Testis (tissue), 3 donors: ENCODE data around the gene PLA2G15. TPM values are rescaled to one million over a fixed set of nuclear protein-coding genes. Genes with fewer than 3 reads are reported as not detected.

Experiments used
- DNase-seq: peaks from one replicate; pipeline ENCODE4 v3.0.0-alpha.2; 2019
- H3K27ac ChIP-seq, 2 donors: fragments of 200-600 bp; sonication (generic); one replicate each; pipeline ENCODE4 v1.5.1; 2019
- H3K27me3 ChIP-seq: fragments of 200-600 bp; sonication (generic); one replicate; pipeline ENCODE4 v1.5.1; 2019
- H3K36me3 ChIP-seq: fragments of 200-600 bp; sonication (generic); one replicate; pipeline ENCODE4 v1.5.1; 2017; ENCODE audit warnings: low read depth; ENCODE audit errors: missing control alignments
- H3K4me1 ChIP-seq: fragments of 200-600 bp; sonication (generic); one replicate; pipeline ENCODE4 v1.5.1; 2019
- H3K4me3 ChIP-seq, 2 donors: fragments of 200-600 bp; sonication (generic); one replicate each; pipeline ENCODE4 v1.5.1; 2017 to 2019
- H3K9me3 ChIP-seq: fragments of 200-600 bp; sonication (generic); one replicate; pipeline ENCODE4 v1.5.1; 2017
- POLR2A ChIP-seq: fragments of 450-650 bp; IDR thresholded peaks from one replicate; pipeline ENCODE4 v1.6.1; 2017; ENCODE audit warnings: antibody characterized with exemption, mild to moderate bottlenecking, moderate library complexity
- WGBS, 2 donors: methylation state at CpG; one replicate each; pipeline ENCODE4 v1.1.5; 2018; 5-methylcytosine and 5-hydroxymethylcytosine counted together
- intact Hi-C: fragments of 100-400 bp; cut with DNase I; formaldehyde crosslinking; loops from one replicate; pipeline ENCODE4 v1.15.1; 2023; ENCODE audit warnings: low total_unique reads
- polyA plus RNA-seq: library from polyadenylated mRNA; stranded (reverse); fragments of 350-450 nt; fragmentation: Illumina TruSeq; extraction: RNeasy Lipid Tissue Mini Kit (QIAGEN cat#74804); gene quantifications from one replicate; pipeline ENCODE4 v1.2.3, GENCODE V29; 2014; ENCODE audit warnings: low read depth, low replicate concordance; ENCODE audit not compliant: insufficient read depth
- total RNA-seq, 2 donors: library from RNA; depleted of rRNA; stranded (reverse); fragments of >200 nt; gene quantifications; one replicate each; pipeline ENCODE4 v1.2.3, GENCODE V29; 2016
- TF ChIP-seq, protein P1 (sequence below), 3 experiments: fragments of 450-650 bp in 2 of 3; fragments of 200-600 bp in 1 of 3; sonication (generic) in 1 of 3; IDR thresholded peaks; one replicate each; pipeline ENCODE4 v1.5.1; 2016 to 2019; ENCODE audit warnings: antibody characterized with exemption in 3 of 3, mild to moderate bottlenecking in 2 of 3, moderate library complexity in 1 of 3

Gene PLA2G15
- total and polyA plus RNA-seq, 3 donors from 2014 or later: 27.3 to 44.7 (median 37.2) TPM

DNA sequence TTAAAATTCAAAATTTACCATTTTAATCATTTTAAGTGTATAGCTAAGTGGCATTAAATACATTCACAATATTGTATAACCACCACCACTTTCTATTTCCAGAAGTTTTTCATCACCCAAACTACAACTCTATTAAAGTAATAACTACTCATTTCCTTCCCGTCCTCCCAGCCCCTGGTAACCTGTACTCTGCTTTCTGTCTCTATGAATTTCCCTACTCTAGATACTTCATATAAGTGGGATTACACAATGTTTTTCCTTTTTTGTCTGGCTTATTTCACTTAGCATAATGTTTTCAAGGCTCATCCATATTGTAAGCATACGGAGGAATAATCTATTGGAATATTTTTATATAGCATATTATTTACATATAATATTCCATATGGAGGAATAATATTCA, 38.9 kb upstream of the PLA2G15 start:
- intact Hi-C loops: no loop called here

DNA sequence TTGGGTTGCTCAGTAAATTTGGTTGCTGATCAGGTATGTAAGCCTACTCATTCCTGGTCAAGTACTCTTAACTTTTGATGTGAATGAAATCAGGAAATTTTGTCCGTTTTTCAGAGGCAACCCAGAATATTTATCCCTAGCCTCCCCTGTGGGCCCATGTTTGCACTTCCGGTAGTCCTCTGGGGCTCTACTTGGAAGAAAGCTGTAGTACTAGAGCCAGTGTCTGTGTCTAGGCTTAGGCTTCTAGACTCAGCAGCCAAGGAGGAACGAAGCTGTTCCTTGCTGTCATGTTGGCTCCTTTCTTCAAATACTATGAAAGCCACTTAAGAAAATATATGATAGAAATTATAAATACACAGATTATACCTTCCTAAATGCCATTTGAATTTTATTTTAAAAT, 30.4 kb upstream of the PLA2G15 start:
- Histone ChIP-seq H3K4me3 (no peak overlapping the region), H3K4me1 (no peaks in the 10 kb centered on the region), H3K27me3 (no peaks in the 10 kb centered on the region), H3K27ac (no peak overlapping the region), H3K36me3 (no peaks in the 10 kb centered on the region), H3K9me3 (no peaks in the 10 kb centered on the region)
- WGBS, 2 donors: 71 to 77% methylated on average over 3 of the region's 3 CpGs
- TF ChIP-seq POLR2A: no peak
- TF ChIP-seq, protein P1, sequence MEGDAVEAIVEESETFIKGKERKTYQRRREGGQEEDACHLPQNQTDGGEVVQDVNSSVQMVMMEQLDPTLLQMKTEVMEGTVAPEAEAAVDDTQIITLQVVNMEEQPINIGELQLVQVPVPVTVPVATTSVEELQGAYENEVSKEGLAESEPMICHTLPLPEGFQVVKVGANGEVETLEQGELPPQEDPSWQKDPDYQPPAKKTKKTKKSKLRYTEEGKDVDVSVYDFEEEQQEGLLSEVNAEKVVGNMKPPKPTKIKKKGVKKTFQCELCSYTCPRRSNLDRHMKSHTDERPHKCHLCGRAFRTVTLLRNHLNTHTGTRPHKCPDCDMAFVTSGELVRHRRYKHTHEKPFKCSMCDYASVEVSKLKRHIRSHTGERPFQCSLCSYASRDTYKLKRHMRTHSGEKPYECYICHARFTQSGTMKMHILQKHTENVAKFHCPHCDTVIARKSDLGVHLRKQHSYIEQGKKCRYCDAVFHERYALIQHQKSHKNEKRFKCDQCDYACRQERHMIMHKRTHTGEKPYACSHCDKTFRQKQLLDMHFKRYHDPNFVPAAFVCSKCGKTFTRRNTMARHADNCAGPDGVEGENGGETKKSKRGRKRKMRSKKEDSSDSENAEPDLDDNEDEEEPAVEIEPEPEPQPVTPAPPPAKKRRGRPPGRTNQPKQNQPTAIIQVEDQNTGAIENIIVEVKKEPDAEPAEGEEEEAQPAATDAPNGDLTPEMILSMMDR (IDR thresholded peaks at IDR 0.05): no peak
- intact Hi-C loops: no loop called here
- no peak for DNase-seq

More for the DNA sequence above, 38.9 kb upstream of the PLA2G15 start:
- Histone ChIP-seq H3K4me1 (no peaks in the 10 kb centered on the region), H3K4me3 (no peak overlapping the region), H3K9me3 (no peaks in the 10 kb centered on the region), H3K27me3 (no peaks in the 10 kb centered on the region), H3K36me3 (no peaks in the 10 kb centered on the region), H3K27ac (no peak overlapping the region)
- DNase-seq: no peak
- 87 to 95% methylated on average over 2 of the region's 2 CpGs for WGBS, 2 donors
- TF ChIP-seq POLR2A: no peak
- TF ChIP-seq, protein P1 (IDR thresholded peaks at IDR 0.05): no peak

DNA sequence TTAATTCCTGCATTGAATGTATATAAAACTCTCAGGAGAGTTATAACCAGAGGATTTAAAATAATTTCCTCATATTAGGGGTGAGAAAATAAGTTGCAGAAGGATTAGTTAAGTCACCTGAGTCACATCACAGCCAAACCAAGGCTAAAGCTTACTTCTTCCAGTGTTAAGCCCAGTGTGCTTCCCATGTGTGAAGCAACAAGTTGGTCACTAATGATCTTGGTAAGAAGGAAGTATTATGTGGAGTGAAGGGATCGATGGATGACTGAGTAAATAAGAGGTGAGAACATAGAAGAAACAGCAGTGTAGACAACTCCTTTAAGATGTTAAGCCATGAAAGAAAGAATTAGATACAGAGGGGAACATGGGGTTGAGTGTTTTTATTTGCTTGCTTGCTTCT, 29.9 kb upstream of the PLA2G15 start:
- intact Hi-C loops: no loop called here
- TF ChIP-seq POLR2A: no peak
- no peak for DNase-seq
- Histone ChIP-seq H3K36me3 (no peaks in the 10 kb centered on the region), H3K9me3 (no peaks in the 10 kb centered on the region), H3K27ac (no peak overlapping the region), H3K27me3 (no peaks in the 10 kb centered on the region), H3K4me3 (no peak overlapping the region), H3K4me1 (no peaks in the 10 kb centered on the region)
- 98 to 100% methylated on average over 1 of the region's 1 CpG for WGBS, 2 donors

DNA sequence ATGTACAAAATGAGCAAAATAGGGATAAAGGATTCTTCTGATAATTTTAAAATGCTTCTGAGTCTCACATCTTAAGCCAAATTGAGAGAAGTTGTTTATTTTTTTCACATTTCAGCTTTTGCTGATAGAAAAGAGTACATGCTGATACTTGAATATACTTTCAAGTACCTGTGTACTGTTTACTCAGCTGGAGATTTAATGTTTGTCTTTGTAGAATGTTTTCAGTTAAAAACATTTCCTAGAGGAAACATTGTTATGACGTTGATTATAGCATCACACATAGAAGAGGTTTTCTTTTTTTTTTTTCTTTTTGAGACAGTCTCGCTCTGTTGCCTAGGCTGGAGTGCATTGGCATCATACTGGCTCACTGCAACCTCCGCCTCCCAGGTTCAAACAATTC, 28.9 kb upstream of the PLA2G15 start:
- intact Hi-C loops: no loop called here

DNA sequence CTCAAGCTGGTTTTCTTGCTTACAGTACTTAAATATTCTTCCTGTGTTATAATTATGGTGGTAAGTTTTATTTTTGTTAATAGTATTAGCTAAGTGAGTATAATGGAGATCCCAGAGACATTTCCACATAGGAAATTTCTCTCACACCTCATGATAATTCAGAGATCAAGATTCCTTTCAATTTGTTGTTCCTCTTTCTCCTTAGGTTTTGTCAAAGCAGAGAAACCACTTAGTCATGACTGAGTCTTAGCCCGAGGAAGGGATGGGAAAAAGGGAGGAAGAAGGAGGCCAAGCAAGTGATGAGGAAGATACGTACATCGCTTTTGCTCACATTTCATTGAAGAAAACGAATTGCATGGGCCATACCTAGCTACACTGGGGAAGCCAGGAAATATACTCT, 27.7 kb upstream of the PLA2G15 start:
- no peak for DNase-seq
- Histone ChIP-seq H3K36me3 (no peaks in the 10 kb centered on the region), H3K9me3 (no peaks in the 10 kb centered on the region), H3K27me3 (no peaks in the 10 kb centered on the region), H3K4me1 (no peaks in the 10 kb centered on the region), H3K27ac (no peak overlapping the region), H3K4me3 (no peak overlapping the region)
- WGBS, 2 donors: 90 to 94% methylated on average over 4 of the region's 4 CpGs
- intact Hi-C loops: no loop called here
- no peak for TF ChIP-seq POLR2A
- TF ChIP-seq, protein P1 (IDR thresholded peaks at IDR 0.05): no peak

More for the DNA sequence above, 28.9 kb upstream of the PLA2G15 start:
- H3K27ac ChIP-seq: no peak overlapping the region
- DNase-seq: no peak
- H3K9me3 ChIP-seq: no peaks in the 10 kb centered on the region
- no peaks in the 10 kb centered on the region for H3K4me1 ChIP-seq
- TF ChIP-seq, protein P1 (IDR thresholded peaks at IDR 0.05): no peak
- TF ChIP-seq POLR2A: no peak
- no peaks in the 10 kb centered on the region for H3K27me3 ChIP-seq
- 79 to 88% methylated on average over 3 of the region's 3 CpGs for WGBS, 2 donors
- no peaks in the 10 kb centered on the region for H3K36me3 ChIP-seq
- H3K4me3 ChIP-seq: no peak overlapping the region
